Lung (tissue), 16 donors: ENCODE results near the gene TAGAP. TPM values are rescaled to one million over a fixed set of nuclear protein-coding genes. Genes with fewer than 3 reads are reported as not detected.

Experiments
- ATAC-seq: fragments of 200-7000 bp; cut with Tn5 transposase; one replicate; pipeline ENCODE4 v1.9.1; 2020; ENCODE audit warnings: moderate number of reproducible peaks; ENCODE audit not compliant: insufficient read depth, low FRiP score
- DNase-seq, 3 donors: peaks; one replicate each; pipeline ENCODE4 v3.0.0-alpha.2; 2013 to 2017
- H3K27ac ChIP-seq, 2 donors: one replicate each; pipeline ENCODE4 v1.5.1; 2013; ENCODE audit warnings: mild to moderate bottlenecking in 2 of 2, moderate library complexity in 2 of 2, control low read depth in 1 of 2, inconsistent platforms in 1 of 2, low read depth in 1 of 2, low read length in 1 of 2
- H3K27me3 ChIP-seq, 3 donors: one replicate each; pipeline ENCODE4 v1.5.1; 2013; ENCODE audit warnings: low read length in 2 of 3; ENCODE audit not compliant: control insufficient read depth in 3 of 3, insufficient read depth in 3 of 3
- H3K36me3 ChIP-seq, 4 donors: one replicate each; pipeline ENCODE4 v1.5.1; 2013; ENCODE audit warnings: low read length in 4 of 4, mild to moderate bottlenecking in 1 of 4, moderate library complexity in 1 of 4; ENCODE audit not compliant: control insufficient read depth in 4 of 4, insufficient read depth in 4 of 4
- H3K4me1 ChIP-seq, 5 donors: one replicate each; pipeline ENCODE4 v1.5.1; 2013; ENCODE audit warnings: low read length in 5 of 5, mild to moderate bottlenecking in 2 of 5, moderate library complexity in 1 of 5; ENCODE audit not compliant: control insufficient read depth in 5 of 5, insufficient read depth in 5 of 5
- H3K4me3 ChIP-seq: one replicate; pipeline ENCODE4 v1.5.1; 2013; ENCODE audit warnings: mild to moderate bottlenecking, control low read depth, moderate library complexity
- H3K9ac ChIP-seq, 2 donors: one replicate each; pipeline ENCODE4 v1.5.1; 2013; ENCODE audit warnings: low read length in 2 of 2, control low read depth in 1 of 2; ENCODE audit not compliant: insufficient read depth in 1 of 2
- H3K9me3 ChIP-seq, 4 donors: one replicate each; pipeline ENCODE4 v1.5.1; 2013; ENCODE audit warnings: low read length in 3 of 4, mild to moderate bottlenecking in 1 of 4, moderate library complexity in 1 of 4; ENCODE audit not compliant: control insufficient read depth in 4 of 4, insufficient read depth in 3 of 4
- CTCF ChIP-seq: IDR thresholded peaks from 2 replicates; pipeline ENCODE4 v1.5.1; 2012; ENCODE audit warnings: mild to moderate bottlenecking; ENCODE audit errors: control extremely low read depth, extremely low read depth
- WGBS, 2 donors: extraction: QIAGEN DNeasy Blood & Tissue Kit; methylation state at CpG; one replicate each; pipeline ENCODE4 v1.1.7; 2013; 5-methylcytosine and 5-hydroxymethylcytosine counted together
- long read RNA-seq, 5 donors: transcript quantifications; one replicate each; lab custom pipeline, GENCODE V29; 2026
- polyA plus RNA-seq, 2 donors: library from polyadenylated mRNA; stranded (reverse); fragments of 200-250 nt; gene quantifications; one replicate each; pipeline ENCODE4 v1.2.1, GENCODE V29; 2013
- total RNA-seq, 2 donors: library from RNA; depleted of rRNA in 1 of 2; stranded (reverse); fragments of >200 nt in 1 of 2; gene quantifications; one replicate each; pipeline ENCODE4 v1.2.1, GENCODE V29; 2014 to 2021
- donor health status: control.
- donor health status: control.
- donor health status: Bipolar disorder and iron deficiency.
- donor health status: healthy.
- donor health status: DM: yes; HTN: yes; CAD: no.

TAGAP gene
- total RNA-seq: 1 to 10 TPM; 7.9 to 8.9 TPM
- 10 to 100 TPM in 1 of 2 donors, 1 to 10 TPM in 1; 1.7 to 11.2 TPM for polyA plus RNA-seq
- long read RNA-seq, donor 1: 0 reads
- long read RNA-seq, donor 2: 0 reads
- long read RNA-seq, donor 3: 0 reads
- long read RNA-seq, donor 4: 0 reads
- long read RNA-seq, donor 5: 0 reads

GRCh38 chr6:159044899-159045727 lies at the start of gene TAGAP:
Gene TAGAP, minus strand, starts transcription at chr6:159044991. Its CDS starts 845 bp downstream, at chr6:159044146.
- H3K27me3 ChIP-seq: peaks cover 0 to 5% (median 0%) of the 10 kb centered on the region in 3 donors
- H3K36me3 ChIP-seq: no peaks in the 10 kb centered on the region
- H3K4me3 ChIP-seq: no peak within 1 kb of the TSS
- no peaks in the 10 kb centered on the region for H3K9me3 ChIP-seq
- H3K27ac ChIP-seq: peak within 1 kb of the TSS in 1 of 2 donors; percentile 55
- DNase-seq (peak; percentile 42 to 50 (median 45)), ATAC-seq (peak; percentile 76)
- no peak for TF ChIP-seq CTCF
- H3K4me1 ChIP-seq: peaks cover 0 to 3% (median 0%) of the 10 kb centered on the region in 5 donors
- peak within 1 kb of the TSS in 1 of 2 donors; percentile 17 for H3K9ac ChIP-seq
- 19 to 27% methylated on average over 15 of the region's 15 CpGs for WGBS, 2 donors

GRCh38 chr6:159093609-159094443 lies 49.0 kb upstream of the TAGAP start:
- Histone ChIP-seq H3K9me3 (peaks cover 0 to 2% (median 0%) of the 10 kb centered on the region in 4 donors), H3K4me3 (no peak overlapping the region), H3K36me3 (no peaks in the 10 kb centered on the region), H3K4me1 (peaks cover 0 to under 1% (median 0%) of the 10 kb centered on the region in 5 donors), H3K9ac (no peak overlapping the region), H3K27me3 (no peaks in the 10 kb centered on the region), H3K27ac (no peak overlapping the region)
- 87% methylated on average over 32 of the region's 32 CpGs for WGBS, 2 donors
- ATAC-seq (no peak), DNase-seq (no peak)
- no peak for TF ChIP-seq CTCF

- Histone ChIP-seq H3K4me3 (no peak overlapping the region), H3K27ac (no peak overlapping the region), H3K9ac (no peak overlapping the region), H3K27me3 (no peaks in the 10 kb centered on the region), H3K36me3 (no peaks in the 10 kb centered on the region), H3K9me3 (peaks cover 0 to 2% (median 0%) of the 10 kb centered on the region in 4 donors), H3K4me1 (no peaks in the 10 kb centered on the region)
- WGBS, 2 donors: 37 to 63% methylated on average over 5 of the region's 5 CpGs
- ATAC-seq (no peak), DNase-seq (no peak)
- TF ChIP-seq CTCF: no peak
Observed at GRCh38 chr6:159092631-159093030, 47.8 kb upstream of the TAGAP start.
